Hepatocyte (in vitro differentiated cells): ENCODE data around the gene AGAP1. TPM values are rescaled to one million over a fixed set of nuclear protein-coding genes. Genes with fewer than 3 reads are reported as not detected.

ENCODE experiments used
- DNase-seq: peaks from one replicate; pipeline ENCODE4 v3.0.0-alpha.2; 2016; ENCODE audit warnings: low spot score
- H2AFZ ChIP-seq: fragments of 200-600 bp; sonication (generic); 2 replicates; pipeline ENCODE4 v1.6.0; 2016; ENCODE audit warnings: antibody characterized with exemption, mild to moderate bottlenecking
- H3K27ac ChIP-seq: fragments of 200-600 bp; sonication (generic); 2 replicates; pipeline ENCODE4 v1.5.1; 2016; ENCODE audit warnings: mild to moderate bottlenecking
- H3K27me3 ChIP-seq: fragments of 200-600 bp; sonication (generic); 2 replicates; pipeline ENCODE4 v1.6.1; 2016
- H3K36me3 ChIP-seq: fragments of 200-600 bp; sonication (generic); replicated peaks from 2 replicates; pipeline ENCODE4 v1.5.1; 2016; ENCODE audit warnings: low read depth; ENCODE audit not compliant: insufficient read depth
- H3K4me1 ChIP-seq: fragments of 200-600 bp; sonication (generic); 2 replicates; pipeline ENCODE4 v1.5.1; 2016; ENCODE audit warnings: mild to moderate bottlenecking, moderate library complexity; ENCODE audit not compliant: insufficient read depth
- H3K4me2 ChIP-seq: fragments of 200-600 bp; sonication (generic); 2 replicates; pipeline ENCODE4 v1.6.0; 2016
- H3K4me3 ChIP-seq: fragments of 200-600 bp; sonication (generic); 2 replicates; pipeline ENCODE4 v1.5.1; 2016; ENCODE audit warnings: mild to moderate bottlenecking
- H3K79me2 ChIP-seq: fragments of 200-600 bp; sonication (generic); 2 replicates; pipeline ENCODE4 v1.6.0; 2017; ENCODE audit warnings: mild to moderate bottlenecking
- H3K9me2 ChIP-seq: fragments of 200-600 bp; sonication (generic); replicated peaks from 2 replicates; pipeline ENCODE4 v1.6.0; 2017; ENCODE audit warnings: mild to moderate bottlenecking; ENCODE audit not compliant: insufficient read depth
- H3K9me3 ChIP-seq: fragments of 200-600 bp; sonication (generic); 2 replicates; pipeline ENCODE4 v1.5.1; 2016; ENCODE audit warnings: low read depth, mild to moderate bottlenecking
- H4K20me1 ChIP-seq: fragments of 200-600 bp; sonication (generic); 2 replicates; pipeline ENCODE4 v1.6.0; 2016; ENCODE audit warnings: mild to moderate bottlenecking; ENCODE audit not compliant: insufficient read depth, poor library complexity, severe bottlenecking
- EZH2 ChIP-seq: fragments of 200-600 bp; sonication (generic); IDR thresholded peaks from 2 replicates; pipeline ENCODE4 v1.6.1; 2016; ENCODE audit warnings: antibody characterized with exemption, mild to moderate bottlenecking, borderline replicate concordance
- EZH2phosphoT487 ChIP-seq: fragments of 200-600 bp; sonication (generic); IDR thresholded peaks from one replicate; pipeline ENCODE4 v1.6.1; 2018; ENCODE audit warnings: antibody characterized with exemption, mild to moderate bottlenecking, low read depth, moderate library complexity; ENCODE audit not compliant: unreplicated experiment, severe bottlenecking
- WGBS: methylation state at CpG from one replicate; pipeline ENCODE4 v1.1.6; 2016; ENCODE audit warnings: low lambda C conversion rate; ENCODE audit errors: missing lambda C conversion rate; 5-methylcytosine and 5-hydroxymethylcytosine counted together
- polyA plus RNA-seq: library from polyadenylated mRNA; unstranded; fragments of >200 nt; fragmentation: Nextera tagmentation; extraction: Ambion mirVana; gene quantifications from 2 replicates; pipeline ENCODE4 v1.2.1, GENCODE V29; 2016
- total RNA-seq: library from RNA; depleted of rRNA; stranded (reverse); fragments of >200 nt; gene quantifications from 2 replicates; pipeline ENCODE4 v1.2.3, GENCODE V29; 2014
- TF ChIP-seq, protein P1 (sequence below): fragments of 200-600 bp; sonication (generic); IDR thresholded peaks from 2 replicates; pipeline ENCODE4 v1.5.1; 2016; ENCODE audit warnings: antibody characterized with exemption, mild to moderate bottlenecking; ENCODE audit not compliant: poor library complexity

AGAP1 gene
- total and polyA plus RNA-seq, 2 experiments from 2014 or later, result 12.1 to 20.0 TPM

DNA sequence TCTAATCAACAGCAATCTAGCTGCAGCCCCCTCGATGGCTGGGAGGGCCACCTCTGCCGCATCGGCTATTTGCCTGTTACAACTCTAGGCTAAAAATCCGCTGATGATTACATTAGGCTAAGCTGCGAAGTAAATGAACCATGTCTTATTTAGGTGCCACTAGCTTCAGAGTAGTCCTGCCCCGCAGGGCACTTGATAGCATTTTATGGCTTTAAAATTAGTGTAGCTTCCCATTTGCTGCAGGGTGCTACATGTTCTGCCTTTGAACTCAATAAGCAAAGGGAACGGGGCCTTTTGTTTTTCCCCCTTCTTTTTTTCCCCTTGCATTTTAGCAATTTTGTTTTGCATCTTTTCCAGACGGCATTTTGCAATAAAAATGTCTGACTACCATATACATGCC lies 404.1 kb downstream of the AGAP1 start:
- H3K9me2 ChIP-seq, result no peaks in the 10 kb centered on the region
- no peaks in the 10 kb centered on the region for H3K27me3 ChIP-seq
- DNase-seq, result no peak
- no peak overlapping the region for H3K4me2 ChIP-seq
- H2AFZ ChIP-seq, result no peak overlapping the region
- H3K27ac ChIP-seq, result no peak overlapping the region
- no peaks in the 10 kb centered on the region for H3K36me3 ChIP-seq
- no peaks in the 10 kb centered on the region for H3K79me2 ChIP-seq
- H3K4me1 ChIP-seq, result no peaks in the 10 kb centered on the region
- no peak for TF ChIP-seq EZH2
- no peak for TF ChIP-seq EZH2phosphoT487
- TF ChIP-seq, protein P1, sequence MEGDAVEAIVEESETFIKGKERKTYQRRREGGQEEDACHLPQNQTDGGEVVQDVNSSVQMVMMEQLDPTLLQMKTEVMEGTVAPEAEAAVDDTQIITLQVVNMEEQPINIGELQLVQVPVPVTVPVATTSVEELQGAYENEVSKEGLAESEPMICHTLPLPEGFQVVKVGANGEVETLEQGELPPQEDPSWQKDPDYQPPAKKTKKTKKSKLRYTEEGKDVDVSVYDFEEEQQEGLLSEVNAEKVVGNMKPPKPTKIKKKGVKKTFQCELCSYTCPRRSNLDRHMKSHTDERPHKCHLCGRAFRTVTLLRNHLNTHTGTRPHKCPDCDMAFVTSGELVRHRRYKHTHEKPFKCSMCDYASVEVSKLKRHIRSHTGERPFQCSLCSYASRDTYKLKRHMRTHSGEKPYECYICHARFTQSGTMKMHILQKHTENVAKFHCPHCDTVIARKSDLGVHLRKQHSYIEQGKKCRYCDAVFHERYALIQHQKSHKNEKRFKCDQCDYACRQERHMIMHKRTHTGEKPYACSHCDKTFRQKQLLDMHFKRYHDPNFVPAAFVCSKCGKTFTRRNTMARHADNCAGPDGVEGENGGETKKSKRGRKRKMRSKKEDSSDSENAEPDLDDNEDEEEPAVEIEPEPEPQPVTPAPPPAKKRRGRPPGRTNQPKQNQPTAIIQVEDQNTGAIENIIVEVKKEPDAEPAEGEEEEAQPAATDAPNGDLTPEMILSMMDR, result no peak
- no peaks in the 10 kb centered on the region for H4K20me1 ChIP-seq
- 84% methylated on average over 8 of the region's 8 CpGs for WGBS
- no peaks in the 10 kb centered on the region for H3K9me3 ChIP-seq
- H3K4me3 ChIP-seq, result no peak overlapping the region

DNA sequence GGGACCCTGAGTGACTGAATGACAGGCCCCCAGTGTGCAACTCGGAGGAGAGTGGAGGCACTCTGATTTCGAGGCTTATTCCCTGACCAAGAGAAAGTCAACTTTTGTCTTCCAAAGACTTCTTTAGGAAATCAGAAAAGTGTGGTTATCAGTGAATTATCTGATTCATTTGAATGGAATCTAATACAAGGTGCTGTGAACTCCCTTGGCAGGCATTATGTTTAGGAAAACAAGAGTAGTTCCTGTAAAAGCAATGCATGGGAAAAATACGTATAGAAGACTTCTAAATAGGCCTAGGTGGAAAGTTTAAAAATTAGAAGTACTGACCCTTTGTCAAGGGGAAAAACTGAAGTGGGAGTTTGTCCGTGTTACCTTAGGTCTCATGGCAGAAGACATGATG lies 404.9 kb downstream of the AGAP1 start:
- TF ChIP-seq, protein P1, result no peak
- no peak for TF ChIP-seq EZH2phosphoT487
- no peak for TF ChIP-seq EZH2
- no peak overlapping the region for H2AFZ ChIP-seq
- 94% methylated on average over 4 of the region's 4 CpGs for WGBS
- no peaks in the 10 kb centered on the region for H4K20me1 ChIP-seq
- H3K27me3 ChIP-seq, result no peaks in the 10 kb centered on the region
- H3K4me2 ChIP-seq, result no peak overlapping the region
- no peaks in the 10 kb centered on the region for H3K36me3 ChIP-seq
- no peak overlapping the region for H3K27ac ChIP-seq
- no peaks in the 10 kb centered on the region for H3K4me1 ChIP-seq
- no peak for DNase-seq
- no peaks in the 10 kb centered on the region for H3K79me2 ChIP-seq
- no peaks in the 10 kb centered on the region for H3K9me2 ChIP-seq
- no peaks in the 10 kb centered on the region for H3K9me3 ChIP-seq
- no peak overlapping the region for H3K4me3 ChIP-seq

DNA sequence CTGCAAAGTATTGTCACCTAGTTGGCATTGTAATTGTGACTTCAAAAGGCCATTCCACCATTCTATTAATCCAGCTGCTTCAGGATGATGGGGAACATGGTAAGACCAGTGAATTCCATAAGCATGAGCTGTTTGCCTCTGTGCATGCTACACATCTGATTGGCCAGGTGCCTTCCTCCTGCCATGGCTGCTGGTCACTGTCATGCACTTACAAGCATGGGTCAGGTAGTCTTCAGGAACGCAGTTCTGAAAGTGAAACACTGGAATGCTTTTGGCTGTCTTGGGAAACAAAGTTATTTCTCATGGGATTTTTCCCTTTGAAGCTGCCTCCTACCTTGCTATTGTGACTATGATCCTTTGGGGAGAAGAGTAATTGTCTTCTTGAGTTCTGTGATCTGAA lies 406.8 kb downstream of the AGAP1 start:
- DNase-seq, result no peak
- Histone ChIP-seq H3K4me1 (no peaks in the 10 kb centered on the region), H2AFZ (no peak overlapping the region), H3K79me2 (no peaks in the 10 kb centered on the region), H4K20me1 (no peaks in the 10 kb centered on the region), H3K4me2 (no peak overlapping the region), H3K4me3 (no peak overlapping the region), H3K9me2 (no peaks in the 10 kb centered on the region), H3K9me3 (no peaks in the 10 kb centered on the region), H3K27ac (no peak overlapping the region), H3K27me3 (no peaks in the 10 kb centered on the region), H3K36me3 (no peaks in the 10 kb centered on the region)
- no peak for TF ChIP-seq EZH2
- TF ChIP-seq EZH2phosphoT487, result no peak
- TF ChIP-seq, protein P1, result no peak
- WGBS, result 94% methylated on average over 1 of the region's 1 CpG

- Histone ChIP-seq H2AFZ (no peak overlapping the region), H3K4me2 (no peak overlapping the region), H3K9me3 (no peaks in the 10 kb centered on the region), H3K4me3 (no peak overlapping the region), H3K36me3 (no peaks in the 10 kb centered on the region), H3K4me1 (no peaks in the 10 kb centered on the region), H3K27me3 (no peaks in the 10 kb centered on the region), H3K9me2 (no peaks in the 10 kb centered on the region), H3K79me2 (no peaks in the 10 kb centered on the region), H4K20me1 (no peaks in the 10 kb centered on the region), H3K27ac (no peak overlapping the region)
- DNase-seq, result no peak
- no peak for TF ChIP-seq EZH2phosphoT487
- TF ChIP-seq, protein P1, result no peak
- TF ChIP-seq EZH2, result no peak
- WGBS, result 100% methylated on average over 1 of the region's 1 CpG
Measured at GRCh38 chr2:235901243-235901642, 407.4 kb downstream of the AGAP1 start.
